Transverse colon (tissue), 4 donors: ENCODE measurements around the gene HDGF. TPM values are rescaled to one million over a fixed set of nuclear protein-coding genes. Genes with fewer than 3 reads are reported as not detected.
A peak's percentile ranks its signal among the peaks of the same experiment; 100 is the strongest.

Source experiments
- DNase-seq: peaks from one replicate; pipeline ENCODE4 v3.0.0-alpha.2; 2019
- H3K27ac ChIP-seq, 4 donors: fragments of 200-600 bp; sonication (generic); 2 replicates each; pipeline ENCODE4 v1.5.1; 2016 to 2018; ENCODE audit warnings: inconsistent platforms in 4 of 4
- H3K27me3 ChIP-seq: fragments of 200-600 bp; sonication (generic); 2 replicates; pipeline ENCODE4 v1.5.1; 2017; ENCODE audit warnings: inconsistent platforms
- H3K36me3 ChIP-seq, 4 donors: fragments of 200-600 bp; sonication (generic); 2 replicates each; pipeline ENCODE4 v1.5.1; 2017 to 2019; ENCODE audit warnings: inconsistent platforms in 4 of 4
- H3K4me1 ChIP-seq, 4 donors: fragments of 200-600 bp; sonication (generic); 2 replicates each; pipeline ENCODE4 v1.5.1; 2017 to 2020; ENCODE audit warnings: inconsistent platforms in 4 of 4
- H3K4me3 ChIP-seq, 4 donors: fragments of 200-600 bp; sonication (generic); 1 replicate in 1 of 4; 2 replicates in 3 of 4; pipeline versions ENCODE4 v1.5.1 to v1.6.1; 2017 to 2019; ENCODE audit warnings: inconsistent platforms in 4 of 4
- H3K9me3 ChIP-seq, 2 donors: fragments of 200-600 bp; sonication (generic); 2 replicates each; pipeline ENCODE4 v1.5.1; 2017 to 2019; ENCODE audit warnings: inconsistent platforms in 2 of 2
- EP300 ChIP-seq: sonication (generic); formaldehyde crosslinking; IDR thresholded peaks from one replicate; pipeline ENCODE4 v1.6.1; 2017; ENCODE audit warnings: antibody characterized with exemption, low read depth
- POLR2A ChIP-seq: fragments of 450-650 bp; IDR thresholded peaks from one replicate; pipeline ENCODE4 v1.6.1; 2016; ENCODE audit warnings: antibody characterized with exemption, mild to moderate bottlenecking, moderate library complexity
- POLR2AphosphoS5 ChIP-seq, 3 donors: sonication (generic); formaldehyde crosslinking; IDR thresholded peaks; one replicate each; pipeline ENCODE4 v1.6.1; 2016; ENCODE audit warnings: antibody characterized with exemption in 3 of 3
- WGBS, 2 donors: methylation state at CpG; one replicate each; pipeline ENCODE4 v1.1.5; 2018; ENCODE audit warnings: low coverage in 1 of 2; 5-methylcytosine and 5-hydroxymethylcytosine counted together
- in situ Hi-C, 4 donors: fragments of 200-750 bp; cut with MboI; loops; one replicate each; pipeline versions ENCODE4 v1.15.0 to v1.15.1; 2017; ENCODE audit warnings: low sequenced_read_pairs in 3 of 4, low pct_ligation_motif_present in 1 of 4, low pct_unique_long_range_greater_than_20kb in 1 of 4
- intact Hi-C: fragments of 100-400 bp; cut with DNase I; formaldehyde crosslinking; loops from one replicate; pipeline ENCODE4 v1.15.1; 2023; ENCODE audit warnings: low total_unique reads
- total RNA-seq, 4 donors: library from RNA; depleted of rRNA; stranded (reverse); fragments of >200 nt; gene quantifications; one replicate each; pipeline ENCODE4 v1.1.0, GENCODE V29; 2016
- TF ChIP-seq, protein P1 (sequence below), 5 experiments: fragments of 200-600 bp in 3 of 5; fragments of 450-650 bp in 2 of 5; sonication (generic) in 3 of 5; IDR thresholded peaks; 1 replicate in 2 of 5; 2 replicates in 3 of 5; pipeline ENCODE4 v1.5.1; 2016 to 2017; ENCODE audit warnings: antibody characterized with exemption in 5 of 5, inconsistent platforms in 3 of 5, mild to moderate bottlenecking in 2 of 5, moderate library complexity in 1 of 5

The HDGF gene
- total RNA-seq, 4 donors from 2014 or later = 150 to 204 (median 179) TPM

DNA sequence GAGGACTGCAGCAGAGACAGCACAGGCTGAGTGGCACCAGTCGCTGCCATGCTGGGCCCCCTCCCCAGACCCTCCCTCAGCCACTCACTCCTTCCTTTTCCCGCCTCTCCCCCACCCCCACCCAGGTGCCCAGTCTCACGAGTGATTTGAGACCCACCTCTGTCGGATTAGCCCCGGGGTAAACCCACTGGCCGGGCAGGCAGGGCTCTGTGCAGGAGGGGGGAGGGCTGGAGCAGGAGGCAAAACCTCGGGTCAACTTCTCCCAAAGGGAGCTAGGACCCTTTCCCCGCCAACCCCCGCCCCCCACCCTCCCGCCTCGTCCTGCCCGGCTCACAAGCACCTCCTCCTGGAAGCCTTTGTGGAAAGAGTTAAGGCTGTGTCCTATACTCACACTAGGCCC is 7.1 kb downstream of the HDGF start:
- H3K27me3 ChIP-seq = no peaks in the 10 kb centered on the region
- no peaks in the 10 kb centered on the region for H3K9me3 ChIP-seq
- no peak for DNase-seq
- TF ChIP-seq, protein P1, sequence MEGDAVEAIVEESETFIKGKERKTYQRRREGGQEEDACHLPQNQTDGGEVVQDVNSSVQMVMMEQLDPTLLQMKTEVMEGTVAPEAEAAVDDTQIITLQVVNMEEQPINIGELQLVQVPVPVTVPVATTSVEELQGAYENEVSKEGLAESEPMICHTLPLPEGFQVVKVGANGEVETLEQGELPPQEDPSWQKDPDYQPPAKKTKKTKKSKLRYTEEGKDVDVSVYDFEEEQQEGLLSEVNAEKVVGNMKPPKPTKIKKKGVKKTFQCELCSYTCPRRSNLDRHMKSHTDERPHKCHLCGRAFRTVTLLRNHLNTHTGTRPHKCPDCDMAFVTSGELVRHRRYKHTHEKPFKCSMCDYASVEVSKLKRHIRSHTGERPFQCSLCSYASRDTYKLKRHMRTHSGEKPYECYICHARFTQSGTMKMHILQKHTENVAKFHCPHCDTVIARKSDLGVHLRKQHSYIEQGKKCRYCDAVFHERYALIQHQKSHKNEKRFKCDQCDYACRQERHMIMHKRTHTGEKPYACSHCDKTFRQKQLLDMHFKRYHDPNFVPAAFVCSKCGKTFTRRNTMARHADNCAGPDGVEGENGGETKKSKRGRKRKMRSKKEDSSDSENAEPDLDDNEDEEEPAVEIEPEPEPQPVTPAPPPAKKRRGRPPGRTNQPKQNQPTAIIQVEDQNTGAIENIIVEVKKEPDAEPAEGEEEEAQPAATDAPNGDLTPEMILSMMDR (IDR thresholded peaks at IDR 0.05) = no peak
- TF ChIP-seq POLR2A = no peak
- no peak for TF ChIP-seq POLR2AphosphoS5 (IDR thresholded peaks at IDR 0.05)
- no peak for TF ChIP-seq EP300
- in situ Hi-C loops = no loop called here
- peaks cover 0 to 10% (median 4%) of the 10 kb centered on the region in 4 donors for H3K36me3 ChIP-seq
- peak overlapping the region in 1 of 4 donors; percentile 99 for H3K27ac ChIP-seq
- intact Hi-C loops = no loop called here
- H3K4me1 ChIP-seq = peaks cover 29 to 59% (median 47%) of the 10 kb centered on the region in 4 donors
- WGBS, 2 donors = 71 to 77% methylated on average over 1 to 7 of the region's 12 CpGs
- no peak overlapping the region for H3K4me3 ChIP-seq

DNA sequence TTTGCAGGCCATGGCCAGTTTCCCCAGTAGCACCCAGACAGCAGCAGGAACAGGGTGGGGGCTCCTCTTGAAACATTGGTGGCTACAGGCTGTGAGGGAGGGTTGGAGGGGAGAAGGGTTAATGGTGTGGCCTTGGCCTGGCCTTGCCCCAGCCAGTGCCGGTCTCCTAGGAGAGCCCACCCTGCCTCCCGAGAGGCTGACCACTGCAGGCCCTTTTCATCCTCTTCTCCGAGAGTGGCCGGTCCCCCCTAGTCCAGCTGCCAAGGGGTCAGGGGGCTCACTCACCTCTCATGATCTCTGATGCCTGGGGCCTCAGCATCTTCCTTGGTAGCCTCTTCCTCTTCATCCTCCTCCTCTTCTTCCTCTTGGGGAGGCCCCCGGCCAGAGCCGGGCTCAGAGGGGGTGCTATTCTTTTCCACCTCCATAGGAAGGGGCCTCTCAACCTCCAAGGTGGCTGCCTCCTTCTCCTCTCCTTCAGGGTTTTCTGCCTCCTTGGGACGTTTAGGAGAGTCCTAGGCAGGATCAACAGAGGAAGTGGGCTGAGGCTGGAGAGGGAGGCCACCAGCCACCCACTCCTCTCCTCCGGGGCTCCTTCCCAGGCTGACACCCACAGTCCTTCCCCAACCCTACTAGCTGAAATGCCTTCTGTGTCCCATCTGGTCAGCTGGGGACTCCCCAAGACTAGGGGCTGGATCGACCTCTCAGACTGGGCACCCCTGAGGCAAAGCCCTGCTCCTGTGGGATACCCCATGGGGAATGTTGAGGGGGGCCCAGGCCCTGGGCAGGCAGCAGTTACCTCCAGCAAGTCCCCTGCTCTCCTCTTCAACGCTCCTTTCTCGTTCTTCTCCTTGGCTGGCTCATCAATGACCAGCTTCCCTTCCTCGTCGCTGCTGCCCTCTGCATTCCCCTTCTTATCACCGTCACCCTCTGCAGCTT is 7.8 kb downstream of the HDGF start:
- intact Hi-C loops = no loop called here
- H3K4me1 ChIP-seq = peaks cover 27 to 52% (median 40%) of the 10 kb centered on the region in 4 donors
- WGBS, 2 donors = 86 to 100% methylated on average over 4 to 14 of the region's 14 CpGs
- DNase-seq = no peak
- no peak overlapping the region for H3K27ac ChIP-seq
- no peaks in the 10 kb centered on the region for H3K27me3 ChIP-seq
- peaks cover 0 to 10% (median 4%) of the 10 kb centered on the region in 4 donors for H3K36me3 ChIP-seq
- TF ChIP-seq POLR2A = no peak
- no peak for TF ChIP-seq EP300
- no peak for TF ChIP-seq POLR2AphosphoS5 (IDR thresholded peaks at IDR 0.05)
- TF ChIP-seq, protein P1 (IDR thresholded peaks at IDR 0.05) = no peak
- no peaks in the 10 kb centered on the region for H3K9me3 ChIP-seq
- in situ Hi-C loops = no loop called here
- no peak overlapping the region for H3K4me3 ChIP-seq

DNA sequence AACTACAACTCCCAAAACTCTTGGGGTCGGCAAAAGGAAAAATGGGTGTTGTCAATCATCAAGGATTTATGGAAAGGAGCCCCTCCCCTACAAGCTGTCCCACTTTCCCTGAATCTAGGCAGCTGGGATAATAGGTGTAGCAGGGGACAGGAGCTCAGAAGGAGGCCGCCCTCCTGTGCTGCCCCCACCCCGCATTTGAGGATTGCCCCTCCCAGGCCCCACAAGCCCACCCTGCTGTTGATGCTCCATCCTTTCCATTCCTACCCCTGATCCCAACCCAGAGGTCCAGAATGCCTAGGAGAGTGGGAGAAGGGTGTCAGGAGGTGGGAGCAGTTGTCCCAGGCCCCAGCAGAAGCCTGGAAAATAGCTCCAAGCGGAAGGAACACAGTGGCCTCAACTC is 8.7 kb downstream of the HDGF start:
- Histone ChIP-seq H3K4me1 (peaks cover 21 to 44% (median 31%) of the 10 kb centered on the region in 4 donors), H3K36me3 (peaks cover 0 to 10% (median 4%) of the 10 kb centered on the region in 4 donors), H3K4me3 (no peak overlapping the region), H3K27ac (no peak overlapping the region), H3K9me3 (no peaks in the 10 kb centered on the region), H3K27me3 (no peaks in the 10 kb centered on the region)
- TF ChIP-seq, protein P1 (IDR thresholded peaks at IDR 0.05) = no peak
- no peak for TF ChIP-seq POLR2AphosphoS5 (IDR thresholded peaks at IDR 0.05)
- TF ChIP-seq POLR2A = no peak
- TF ChIP-seq EP300 = no peak
- intact Hi-C loops (no loop called here), in situ Hi-C loops (no loop called here)
- WGBS, 2 donors = 92% methylated on average over 4 of the region's 4 CpGs; no CpG with 5 or more reads in 1 of the 2 donors
- DNase-seq = no peak

DNA sequence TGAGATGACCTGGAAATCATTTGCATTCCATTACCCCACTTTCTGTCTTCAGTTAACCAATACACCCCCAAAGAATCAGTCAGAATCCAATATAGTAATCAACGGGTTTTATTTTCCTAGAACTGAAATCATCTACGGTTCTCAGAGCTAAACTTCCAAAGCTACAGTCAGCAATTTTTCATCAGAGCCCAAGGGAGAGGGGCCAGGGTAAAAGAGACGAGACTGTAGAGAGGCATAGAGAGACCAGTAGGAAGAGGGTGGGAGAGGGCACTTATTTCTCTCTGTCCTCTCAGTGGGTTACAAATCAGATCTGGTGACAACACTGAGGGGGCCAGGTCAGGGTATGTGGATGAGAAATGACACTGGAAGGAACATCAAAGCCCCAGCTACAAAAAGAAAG is 9.5 kb downstream of the HDGF start:
- H3K27me3 ChIP-seq = no peaks in the 10 kb centered on the region
- H3K4me1 ChIP-seq = peaks cover 17 to 37% (median 25%) of the 10 kb centered on the region in 4 donors
- 75% methylated on average over 3 of the region's 3 CpGs; no CpG with 5 or more reads in 1 of the 2 donors for WGBS, 2 donors
- no peak overlapping the region for H3K4me3 ChIP-seq
- TF ChIP-seq EP300 (no peak), POLR2A (no peak), POLR2AphosphoS5 (IDR thresholded peaks at IDR 0.05) (no peak)
- TF ChIP-seq, protein P1 (IDR thresholded peaks at IDR 0.05) = no peak
- no peak for DNase-seq
- H3K36me3 ChIP-seq = peaks cover 0 to 10% (median 4%) of the 10 kb centered on the region in 4 donors
- intact Hi-C loops (no loop called here), in situ Hi-C loops (no loop called here)
- H3K27ac ChIP-seq = peak overlapping the region; percentile 76 to 89 (median 84)
- no peaks in the 10 kb centered on the region for H3K9me3 ChIP-seq
